Uterus (tissue), 4 donors: Measurements from ENCODE around the gene BCR. TPM values are rescaled to one million over a fixed set of nuclear protein-coding genes. Genes with fewer than 3 reads are reported as not detected.

Source experiments
- DNase-seq, 2 donors: peaks; one replicate each; pipeline ENCODE4 v3.0.0-alpha.2; 2019 to 2020
- H3K27ac ChIP-seq, 2 donors: fragments of 200-600 bp; sonication (generic); 1 replicate in 1 of 2; 2 replicates in 1 of 2; pipeline ENCODE4 v1.5.1; 2016 to 2018
- H3K27me3 ChIP-seq, 2 donors: fragments of 200-600 bp; sonication (generic); one replicate each; pipeline ENCODE4 v1.5.1; 2018 to 2019; ENCODE audit warnings: control low read depth in 1 of 2
- H3K36me3 ChIP-seq, 2 donors: fragments of 200-600 bp; sonication (generic); one replicate each; pipeline ENCODE4 v1.5.1; 2019; ENCODE audit warnings: control low read depth in 1 of 2
- H3K4me1 ChIP-seq, 2 donors: fragments of 200-600 bp; sonication (generic); one replicate each; pipeline ENCODE4 v1.5.1; 2018 to 2019; ENCODE audit warnings: control low read depth in 1 of 2
- H3K4me3 ChIP-seq, 2 donors: fragments of 200-600 bp; sonication (generic); 1 replicate in 1 of 2; 2 replicates in 1 of 2; pipeline ENCODE4 v1.5.1; 2018 to 2019; ENCODE audit warnings: mild to moderate bottlenecking in 1 of 2
- H3K9me3 ChIP-seq, 2 donors: fragments of 200-600 bp; sonication (generic); one replicate each; pipeline ENCODE4 v1.5.1; 2019; ENCODE audit warnings: control low read depth in 1 of 2
- POLR2A ChIP-seq, 2 donors: fragments of 450-650 bp; IDR thresholded peaks; one replicate each; pipeline ENCODE4 v1.6.1; 2016; ENCODE audit warnings: antibody characterized with exemption in 2 of 2, mild to moderate bottlenecking in 1 of 2, moderate library complexity in 1 of 2
- intact Hi-C: fragments of 100-400 bp; cut with DNase I; formaldehyde crosslinking; loops from one replicate; pipeline ENCODE4 v1.15.1; 2023; ENCODE audit warnings: low total_unique reads
- total RNA-seq, 4 donors: library from RNA; depleted of rRNA in 3 of 4; stranded (reverse); fragments of >200 nt in 3 of 4; gene quantifications; one replicate each; pipeline versions ENCODE4 v1.1.0 to v1.2.4, GENCODE V29; 2014 to 2023
- TF ChIP-seq, protein P1 (sequence below), 4 experiments: fragments of 200-600 bp in 2 of 4; fragments of 450-650 bp in 2 of 4; sonication (generic) in 2 of 4; IDR thresholded peaks; one replicate each; pipeline ENCODE4 v1.5.1; 2016 to 2019; ENCODE audit warnings: antibody characterized with exemption in 4 of 4, mild to moderate bottlenecking in 2 of 4, moderate library complexity in 1 of 4
- donor health status: DM: yes; HTN: yes; CAD: no.

Gene BCR
- total RNA-seq, 4 donors from 2014 or later, result 10.6 to 93.3 (median 28.3) TPM

DNA sequence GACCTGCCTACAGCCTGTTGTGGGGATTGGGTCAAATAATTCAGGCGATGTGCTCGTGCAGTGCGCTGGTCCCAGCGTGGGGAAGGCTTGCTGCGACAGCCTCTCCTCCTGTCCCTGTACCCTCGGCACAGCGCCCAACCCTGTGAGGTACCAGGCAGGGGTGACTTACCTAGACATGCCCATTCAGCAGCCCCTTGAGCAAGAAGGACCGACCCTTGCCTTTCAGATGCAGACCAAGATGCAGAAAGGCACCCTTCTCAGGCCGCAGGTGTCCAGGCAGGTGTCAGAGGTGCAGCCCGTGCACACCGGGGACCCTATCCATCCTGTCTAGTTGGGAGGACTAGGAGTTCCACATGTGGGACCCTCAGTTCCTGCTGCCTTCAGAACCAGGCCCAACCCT lies 102.7 kb downstream of the BCR start:
- TF ChIP-seq, protein P1, sequence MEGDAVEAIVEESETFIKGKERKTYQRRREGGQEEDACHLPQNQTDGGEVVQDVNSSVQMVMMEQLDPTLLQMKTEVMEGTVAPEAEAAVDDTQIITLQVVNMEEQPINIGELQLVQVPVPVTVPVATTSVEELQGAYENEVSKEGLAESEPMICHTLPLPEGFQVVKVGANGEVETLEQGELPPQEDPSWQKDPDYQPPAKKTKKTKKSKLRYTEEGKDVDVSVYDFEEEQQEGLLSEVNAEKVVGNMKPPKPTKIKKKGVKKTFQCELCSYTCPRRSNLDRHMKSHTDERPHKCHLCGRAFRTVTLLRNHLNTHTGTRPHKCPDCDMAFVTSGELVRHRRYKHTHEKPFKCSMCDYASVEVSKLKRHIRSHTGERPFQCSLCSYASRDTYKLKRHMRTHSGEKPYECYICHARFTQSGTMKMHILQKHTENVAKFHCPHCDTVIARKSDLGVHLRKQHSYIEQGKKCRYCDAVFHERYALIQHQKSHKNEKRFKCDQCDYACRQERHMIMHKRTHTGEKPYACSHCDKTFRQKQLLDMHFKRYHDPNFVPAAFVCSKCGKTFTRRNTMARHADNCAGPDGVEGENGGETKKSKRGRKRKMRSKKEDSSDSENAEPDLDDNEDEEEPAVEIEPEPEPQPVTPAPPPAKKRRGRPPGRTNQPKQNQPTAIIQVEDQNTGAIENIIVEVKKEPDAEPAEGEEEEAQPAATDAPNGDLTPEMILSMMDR (IDR thresholded peaks at IDR 0.05), result no peak
- no peak for TF ChIP-seq POLR2A (IDR thresholded peaks at IDR 0.05)
- H3K27ac ChIP-seq, result peak overlapping the region in 1 of 2 donors; percentile 61
- H3K9me3 ChIP-seq, result no peaks in the 10 kb centered on the region
- no peaks in the 10 kb centered on the region for H3K36me3 ChIP-seq
- DNase-seq, result no peak
- H3K4me3 ChIP-seq, result no peak overlapping the region
- H3K27me3 ChIP-seq, result no peaks in the 10 kb centered on the region
- H3K4me1 ChIP-seq, result no peaks in the 10 kb centered on the region
- intact Hi-C loops, result no loop called here

DNA sequence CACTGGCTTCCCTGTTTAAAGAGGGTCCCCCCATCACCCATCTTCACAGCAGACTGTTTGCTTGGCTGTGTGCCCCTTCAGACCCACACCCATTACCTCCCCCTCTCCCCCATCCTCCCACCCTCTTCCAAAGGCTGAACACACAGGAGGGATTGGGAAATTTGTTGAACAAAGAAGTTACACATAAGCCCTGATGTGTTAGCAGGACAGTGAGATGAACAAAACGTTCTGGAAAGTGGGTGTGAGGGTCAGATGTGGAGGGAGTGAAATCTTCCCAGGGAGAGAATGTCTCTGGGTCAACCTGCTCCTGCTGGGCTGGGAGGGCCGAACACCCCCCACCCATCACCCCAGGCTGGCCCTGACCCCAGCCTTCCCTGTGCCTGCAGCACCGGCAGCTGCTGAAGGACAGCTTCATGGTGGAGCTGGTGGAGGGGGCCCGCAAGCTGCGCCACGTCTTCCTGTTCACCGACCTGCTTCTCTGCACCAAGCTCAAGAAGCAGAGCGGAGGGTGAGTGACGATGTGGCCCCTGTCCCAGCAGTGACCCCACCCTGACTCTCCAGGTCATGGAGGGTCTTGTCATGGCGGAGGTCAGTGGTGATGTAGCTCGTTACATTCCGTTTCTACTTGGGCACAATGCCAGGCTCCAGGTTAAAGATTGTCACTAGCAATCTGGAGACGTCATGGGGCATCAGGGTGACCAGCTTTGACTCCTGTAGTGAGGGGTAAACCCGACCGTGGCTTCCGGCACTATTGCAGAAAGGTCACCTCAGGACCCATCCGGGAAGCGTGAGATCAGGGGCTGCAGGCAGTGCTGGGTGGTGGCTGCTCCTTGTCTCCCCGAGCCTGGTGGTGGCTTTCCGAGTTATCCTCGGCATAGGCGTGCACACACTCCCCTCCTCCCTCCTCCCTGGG lies 103.5 kb downstream of the BCR start:
- Histone ChIP-seq H3K27me3 (no peaks in the 10 kb centered on the region), H3K9me3 (no peaks in the 10 kb centered on the region), H3K4me3 (no peak overlapping the region), H3K4me1 (no peaks in the 10 kb centered on the region), H3K27ac (no peak overlapping the region), H3K36me3 (no peaks in the 10 kb centered on the region)
- intact Hi-C loops, result no loop called here
- DNase-seq, result no peak
- TF ChIP-seq, protein P1 (IDR thresholded peaks at IDR 0.05), result no peak
- TF ChIP-seq POLR2A (IDR thresholded peaks at IDR 0.05), result no peak

GRCh38 chr22:23284504-23285033 lies 104.3 kb downstream of the BCR start:
- Histone ChIP-seq H3K4me1 (no peaks in the 10 kb centered on the region), H3K27me3 (no peaks in the 10 kb centered on the region), H3K36me3 (no peaks in the 10 kb centered on the region), H3K4me3 (no peak overlapping the region), H3K9me3 (no peaks in the 10 kb centered on the region), H3K27ac (no peak overlapping the region)
- TF ChIP-seq, protein P1 (IDR thresholded peaks at IDR 0.05), result no peak
- no peak for TF ChIP-seq POLR2A (IDR thresholded peaks at IDR 0.05)
- DNase-seq, result no peak
- intact Hi-C loops, result no loop called here

DNA sequence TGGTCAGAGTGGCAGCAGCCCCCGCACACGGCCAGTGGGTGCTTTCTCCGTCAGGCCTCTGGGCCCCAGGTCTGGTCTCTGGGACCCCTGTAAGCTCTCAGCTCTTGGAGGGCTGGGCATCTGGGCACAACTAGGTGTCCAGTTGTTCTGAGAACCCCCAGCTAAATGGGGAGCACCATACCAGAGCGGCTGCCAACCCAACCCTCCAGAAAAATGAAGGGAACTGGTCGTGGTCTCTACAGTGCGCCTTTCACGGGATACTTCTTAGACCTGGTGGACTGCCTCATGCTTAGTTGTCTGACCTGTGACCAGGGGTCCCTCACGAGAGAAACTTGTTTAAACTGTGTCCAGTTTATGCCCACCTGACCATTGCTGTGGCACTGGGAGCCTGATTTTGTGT lies 104.9 kb downstream of the BCR start:
- H3K27ac ChIP-seq, result no peak overlapping the region
- DNase-seq, result no peak
- H3K36me3 ChIP-seq, result no peaks in the 10 kb centered on the region
- no peaks in the 10 kb centered on the region for H3K9me3 ChIP-seq
- no peaks in the 10 kb centered on the region for H3K27me3 ChIP-seq
- no peak overlapping the region for H3K4me3 ChIP-seq
- no peaks in the 10 kb centered on the region for H3K4me1 ChIP-seq
- TF ChIP-seq, protein P1 (IDR thresholded peaks at IDR 0.05), result no peak
- TF ChIP-seq POLR2A (IDR thresholded peaks at IDR 0.05), result no peak
- intact Hi-C loops, result no loop called here

DNA sequence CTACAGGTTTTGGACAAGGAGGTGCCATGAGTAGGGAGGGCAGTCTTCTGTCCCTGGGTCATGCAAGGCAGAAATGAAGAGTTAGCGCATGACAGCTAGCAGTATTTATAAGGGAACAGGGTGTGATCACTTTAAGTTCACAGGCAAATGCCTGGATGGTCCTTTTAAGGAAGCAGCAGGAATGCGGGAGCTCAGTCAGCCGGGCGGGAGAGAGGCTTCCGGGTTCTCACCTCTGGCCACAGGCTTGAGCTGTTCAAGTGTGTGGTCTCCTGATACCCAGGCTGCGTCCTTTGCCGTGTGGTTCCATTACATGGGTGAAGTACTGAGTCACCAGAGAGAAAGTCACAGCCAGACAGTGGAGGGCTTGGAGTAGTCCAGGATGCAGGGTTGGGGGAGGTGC lies 105.4 kb downstream of the BCR start:
- Histone ChIP-seq H3K4me1 (no peaks in the 10 kb centered on the region), H3K27ac (no peak overlapping the region), H3K9me3 (no peaks in the 10 kb centered on the region), H3K4me3 (no peak overlapping the region), H3K27me3 (no peaks in the 10 kb centered on the region), H3K36me3 (no peaks in the 10 kb centered on the region)
- no peak for TF ChIP-seq POLR2A (IDR thresholded peaks at IDR 0.05)
- TF ChIP-seq, protein P1 (IDR thresholded peaks at IDR 0.05), result no peak
- intact Hi-C loops, result no loop called here
- no peak for DNase-seq
